Suppressor macrophage treated with lipopolysaccharide for 1 hour (primary cell): ENCODE measurements around the gene SYNPO2.
A peak's percentile ranks its signal among the peaks of the same experiment; 100 is the strongest.
"Not testable (repeated sequence)": the region's sequence is repeated elsewhere in the genome, so short reads cannot be mapped to it uniquely, and the experiment has no call there.

Experiments
- DNase-seq, 3 donors: peaks; one replicate each; pipeline ENCODE4 v3.0.0-alpha.2; 2020 to 2022

SYNPO2 gene

GRCh38 chr4:119034276-119035008, 145.8 kb downstream of the SYNPO2 start:
- DNase-seq, result peak in 1 of 3 donors; percentile 15

- peak in 1 of 3 donors; percentile 41 for DNase-seq
Measured at GRCh38 chr4:119035951-119036737, 147.5 kb downstream of the SYNPO2 start.

GRCh38 chr4:119037709-119038108, 149.1 kb downstream of the SYNPO2 start:
- no peak for DNase-seq

- peak; percentile 84 to 97 (median 95) for DNase-seq
Measured at GRCh38 chr4:119038116-119038841, 149.6 kb downstream of the SYNPO2 start.

GRCh38 chr4:119039160-119039559, 150.5 kb downstream of the SYNPO2 start:
- DNase-seq, result no peak

GRCh38 chr4:119039779-119040178, 151.1 kb downstream of the SYNPO2 start:
- DNase-seq, result no peak

- no peak for DNase-seq
Measured at GRCh38 chr4:119040261-119040660, 151.6 kb downstream of the SYNPO2 start.

GRCh38 chr4:119040694-119041185, 152.1 kb downstream of the SYNPO2 start:
- DNase-seq, result peak; percentile 84 to 96 (median 95)

- DNase-seq, result peak in 2 of 3 donors; percentile 40 to 43
Measured at GRCh38 chr4:119041396-119041795, 152.7 kb downstream of the SYNPO2 start.

GRCh38 chr4:119041951-119042560, 153.4 kb downstream of the SYNPO2 start:
- peak; percentile 78 to 87 (median 85) for DNase-seq

GRCh38 chr4:119046263-119046662, 157.6 kb downstream of the SYNPO2 start:
- no peak for DNase-seq

GRCh38 chr4:119047059-119047458, 158.4 kb downstream of the SYNPO2 start:
- DNase-seq, result not testable (repeated sequence)

GRCh38 chr4:119048446-119048845, 159.8 kb downstream of the SYNPO2 start:
- no peak for DNase-seq

- peak in 1 of 3 donors; percentile 5 for DNase-seq
Measured at GRCh38 chr4:119049342-119049741, 160.7 kb downstream of the SYNPO2 start.

- DNase-seq, result no peak
Measured at GRCh38 chr4:119050527-119051090, 162.0 kb downstream of the SYNPO2 start.

- DNase-seq, result no peak
Measured at GRCh38 chr4:119053245-119053644, 164.6 kb downstream of the SYNPO2 start.

- peak in 1 of 3 donors; percentile 10 for DNase-seq
Measured at GRCh38 chr4:119053997-119054396, 165.3 kb downstream of the SYNPO2 start.

GRCh38 chr4:119057417-119057816, 168.8 kb downstream of the SYNPO2 start:
- no peak for DNase-seq

- DNase-seq, result no peak
Measured at GRCh38 chr4:119059221-119059620, 170.6 kb downstream of the SYNPO2 start.

GRCh38 chr4:119067125-119067524, 178.5 kb downstream of the SYNPO2 start:
- not testable (repeated sequence) for DNase-seq

GRCh38 chr4:119067670-119068360, 179.2 kb downstream of the SYNPO2 start:
- not testable (repeated sequence) for DNase-seq

GRCh38 chr4:119068529-119068962, 179.9 kb downstream of the SYNPO2 start:
- no peak for DNase-seq
